SK-N-SH (cell line): ENCODE measurements around the gene ITK. TPM values are rescaled to one million over a fixed set of nuclear protein-coding genes. Genes with fewer than 3 reads are reported as not detected.

Experiments used
- CTCF ChIA-PET: fragments of 300-600, 350-600 bp; formaldehyde crosslinking; extraction: SDS; loops from one replicate; lab custom pipeline; 2021; lab: Yijun Ruan, JAX
- POLR2A ChIA-PET: fragments of 350-600 bp; sonication (Branson Sonifier 250); formaldehyde crosslinking; extraction: SDS; loops from one replicate; lab custom pipeline; 2020; ENCODE audit warnings: antibody characterized with exemption, inconsistent platforms; lab: Yijun Ruan, JAX
- DNase-seq: peaks from one replicate; pipeline ENCODE4 v3.0.0; 2012
- H2AFZ ChIP-seq: fragments of 200-600 bp; sonication (generic); 2 replicates; pipeline ENCODE4 v1.8.1; 2016; ENCODE audit warnings: antibody characterized with exemption, mild to moderate bottlenecking, low read depth
- H3F3A ChIP-seq: fragments of 200-600 bp; sonication (generic); replicated peaks from 2 replicates; pipeline ENCODE3; 2016; ENCODE audit warnings: antibody characterized with exemption, mild to moderate bottlenecking; ENCODE audit not compliant: insufficient read depth
- H3K27ac ChIP-seq, 2 experiments: fragments of 200-500 bp in 1 of 2; fragments of 200-600 bp in 1 of 2; sonication (Bioruptor generic) in 1 of 2; sonication (generic), shearing (Covaris generic) in 1 of 2; 2 replicates each; pipeline versions ENCODE4 v1.5.1 to v1.6.1; 2014 to 2016; ENCODE audit warnings: low read depth in 2 of 2, inconsistent platforms in 1 of 2, low read length in 1 of 2, mild to moderate bottlenecking in 1 of 2, mixed read lengths in 1 of 2
- H3K27me3 ChIP-seq: fragments of 200-600 bp; sonication (generic), shearing (Covaris generic); 2 replicates; pipeline ENCODE4 v1.6.1; 2016; ENCODE audit warnings: mixed run types; ENCODE audit not compliant: insufficient read depth
- H3K36me3 ChIP-seq, 2 experiments: fragments of 200-500 bp in 1 of 2; fragments of 200-600 bp in 1 of 2; sonication (Bioruptor generic) in 1 of 2; sonication (generic) in 1 of 2; replicated peaks in 1 of 2; 2 replicates each; pipeline versions ENCODE3 to v1.5.1; 2014 to 2016; ENCODE audit warnings: low read length in 1 of 2, mild to moderate bottlenecking in 1 of 2; ENCODE audit not compliant: insufficient read depth in 2 of 2, control insufficient read depth in 1 of 2
- H3K4me1 ChIP-seq, 2 experiments: fragments of 200-500 bp in 1 of 2; fragments of 200-600 bp in 1 of 2; sonication (Bioruptor generic) in 1 of 2; sonication (generic), shearing (Covaris generic) in 1 of 2; 2 replicates each; pipeline versions ENCODE4 v1.5.1 to v1.6.1; 2014 to 2016; ENCODE audit warnings: low read depth in 1 of 2, low read length in 1 of 2, mixed run types in 1 of 2; ENCODE audit not compliant: insufficient read depth in 2 of 2, control insufficient read depth in 1 of 2
- H3K4me2 ChIP-seq: fragments of 200-600 bp; sonication (generic), shearing (Covaris generic); 2 replicates; pipeline ENCODE4 v1.6.1; 2017; ENCODE audit warnings: mixed run types
- H3K4me3 ChIP-seq, 2 experiments: fragments of 200-500 bp in 1 of 2; fragments of 200-600 bp in 1 of 2; sonication (Bioruptor generic) in 1 of 2; sonication (generic), shearing (Covaris generic) in 1 of 2; 2 replicates each; pipeline versions ENCODE4 v1.5.1 to v1.8.1; 2014 to 2016; ENCODE audit warnings: low read depth in 2 of 2, inconsistent platforms in 1 of 2, low read length in 1 of 2, mild to moderate bottlenecking in 1 of 2, mixed read lengths in 1 of 2, moderate library complexity in 1 of 2
- H3K79me2 ChIP-seq: fragments of 200-600 bp; sonication (generic); 2 replicates; pipeline ENCODE4 v1.8.1; 2017; ENCODE audit warnings: mild to moderate bottlenecking; ENCODE audit not compliant: insufficient read depth
- H3K9ac ChIP-seq: fragments of 200-600 bp; sonication (generic); 2 replicates; pipeline ENCODE4 v1.6.1; 2017; ENCODE audit warnings: mixed run types
- H3K9me2 ChIP-seq: fragments of 200-600 bp; sonication (generic); 2 replicates; pipeline ENCODE4 v1.6.1; 2017; ENCODE audit warnings: mixed run types
- H3K9me3 ChIP-seq: fragments of 200-600 bp; sonication (generic); 2 replicates; pipeline ENCODE4 v1.6.1; 2017; ENCODE audit warnings: mixed run types, mild to moderate bottlenecking, moderate library complexity
- H4K20me1 ChIP-seq: fragments of 200-600 bp; sonication (generic); 2 replicates; pipeline ENCODE4 v1.6.1; 2017; ENCODE audit warnings: mild to moderate bottlenecking, mixed run types; ENCODE audit not compliant: insufficient read depth
- CHD2 ChIP-seq: fragments of 150-350 bp; IDR thresholded peaks from 2 replicates; pipeline ENCODE4 v1.6.1; 2018; ENCODE audit warnings: low read length; ENCODE audit not compliant: partially characterized antibody
- EP300 ChIP-seq, 2 experiments: IDR thresholded peaks; 2 replicates each; pipeline versions ENCODE4 v1.4.0 to v1.6.1; 2012; ENCODE audit warnings: borderline replicate concordance in 1 of 2, low read depth in 1 of 2, low read length in 1 of 2
- EZH2phosphoT487 ChIP-seq: fragments of 200-600 bp; sonication (generic); IDR thresholded peaks from 2 replicates; pipeline ENCODE4 v1.6.1; 2017; ENCODE audit warnings: low read depth, mixed run types, mild to moderate bottlenecking, antibody characterized with exemption, moderate library complexity, borderline replicate concordance
- FOXM1 ChIP-seq: IDR thresholded peaks from 2 replicates; pipeline ENCODE4 v1.4.0; 2012; ENCODE audit warnings: low read depth, mild to moderate bottlenecking
- GABPA ChIP-seq: IDR thresholded peaks from 2 replicates; pipeline ENCODE4 v1.4.0; 2012; ENCODE audit warnings: low read depth, mild to moderate bottlenecking
- GATA2 ChIP-seq: sonication (generic); formaldehyde crosslinking; IDR thresholded peaks from 2 replicates; pipeline ENCODE4 v1.5.0; 2020; ENCODE audit warnings: mild to moderate bottlenecking, missing genetic modification reagents
- JUND ChIP-seq: IDR thresholded peaks from 2 replicates; pipeline ENCODE4 v1.4.0; 2012
- MXI1 ChIP-seq: IDR thresholded peaks from 2 replicates; pipeline ENCODE4 v1.6.1; 2012; ENCODE audit warnings: mild to moderate bottlenecking, low read depth, low read length, improper control_type of control experiment
- NRF1 ChIP-seq: IDR thresholded peaks from 2 replicates; pipeline ENCODE4 v1.6.1; 2012; ENCODE audit warnings: low read depth, mild to moderate bottlenecking, low read length
- PBX3 ChIP-seq: IDR thresholded peaks from 2 replicates; pipeline ENCODE4; 2012
- RAD21 ChIP-seq: IDR thresholded peaks from 2 replicates; pipeline ENCODE4 v1.6.1; 2012; ENCODE audit warnings: mild to moderate bottlenecking, low read length
- RFX5 ChIP-seq: IDR thresholded peaks from 2 replicates; pipeline ENCODE4 v1.6.1; 2012; ENCODE audit warnings: mild to moderate bottlenecking, improper control_type of control experiment, low read length
- RXRA ChIP-seq: IDR thresholded peaks from 2 replicates; pipeline ENCODE4 v1.4.0; 2012; ENCODE audit warnings: low read depth, mild to moderate bottlenecking, borderline replicate concordance
- SIN3A ChIP-seq: IDR thresholded peaks from 2 replicates; pipeline ENCODE4 v1.6.1; 2012; ENCODE audit warnings: low read depth, mild to moderate bottlenecking, low read length, moderate library complexity, borderline replicate concordance
- TAF1 ChIP-seq: IDR thresholded peaks from 2 replicates; pipeline ENCODE4 v1.6.1; 2012; ENCODE audit warnings: low read depth, mild to moderate bottlenecking, low read length, moderate library complexity, borderline replicate concordance
- WGBS: methylation state at CpG from one replicate; pipeline ENCODE4 v1.1.6; 2017; ENCODE audit warnings: low lambda C conversion rate; 5-methylcytosine and 5-hydroxymethylcytosine counted together
- polyA plus RNA-seq, 3 experiments: library from polyadenylated mRNA; depleted of rRNA; stranded (reverse); fragments of >200 nt; gene quantifications; 2 replicates each; pipeline ENCODE4 v1.2.3, GENCODE V29; 2012
- TF ChIP-seq, protein P1 (sequence below): fragments of 150-350 bp; IDR thresholded peaks from 2 replicates; pipeline ENCODE4 v1.6.1; 2016; ENCODE audit warnings: mild to moderate bottlenecking, low read depth, low read length
- TF ChIP-seq, protein P2 (sequence below): IDR thresholded peaks from 2 replicates; pipeline ENCODE4 v1.4.0; 2012; ENCODE audit warnings: low read depth
- TF ChIP-seq, protein P3 (sequence below): IDR thresholded peaks from 2 replicates; pipeline ENCODE4 v1.4.0; 2012; ENCODE audit warnings: low read depth, borderline replicate concordance
- TF ChIP-seq, protein P4 (sequence below): IDR thresholded peaks from 2 replicates; pipeline ENCODE4 v1.6.1; 2012; ENCODE audit warnings: mild to moderate bottlenecking, low read depth, low read length, moderate library complexity

Gene ITK
- polyA plus RNA-seq, 1 of the 3 experiments (the other 2 are of a cell fraction), result not detected

DNA sequence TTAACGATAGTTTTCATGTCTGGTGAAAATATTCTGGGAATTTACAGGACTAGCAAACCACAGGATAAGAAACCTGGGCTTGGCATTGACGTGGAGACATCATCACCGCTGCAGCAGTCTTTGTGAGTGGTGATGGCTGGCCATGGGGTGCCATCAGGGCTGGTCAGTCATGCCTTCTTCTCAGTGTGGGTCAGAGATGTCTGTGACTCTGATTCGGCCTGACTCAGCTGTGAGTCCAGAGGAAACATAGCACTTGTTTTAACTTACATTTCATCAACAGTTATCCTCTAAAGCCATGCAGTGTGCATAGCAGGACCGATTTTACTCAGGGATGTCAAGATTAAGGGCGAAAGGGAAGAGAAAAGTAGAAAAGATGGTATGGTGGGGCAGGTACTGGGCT, 52.1 kb downstream of the ITK start (continued):
- TF ChIP-seq RFX5, result no peak
- TF ChIP-seq PBX3, result no peak
- no peak for TF ChIP-seq GABPA
- TF ChIP-seq, all 33 proteins: peak for 0

- no peaks in the 10 kb centered on the region for H3K79me2 ChIP-seq
- H3K4me3 ChIP-seq, result no peak overlapping the region
- no peaks in the 10 kb centered on the region for H3K9me3 ChIP-seq
- no peak overlapping the region for H3K27ac ChIP-seq
- no peak overlapping the region for H2AFZ ChIP-seq
- ChIA-PET CTCF (no interaction called here), POLR2A (interaction anchor here (0.6 kb wide), 1 partner anchor 32 kb away, joined by 5 read pairs; no protein-coding TSS in a partner anchor)
- no peaks in the 10 kb centered on the region for H3K9me2 ChIP-seq
- H3K4me2 ChIP-seq, result no peak overlapping the region
- no peaks in the 10 kb centered on the region for H4K20me1 ChIP-seq
- H3K36me3 ChIP-seq, result no peaks in the 10 kb centered on the region
- 81% methylated on average over 3 of the region's 3 CpGs for WGBS
- no peak for TF ChIP-seq EP300 (IDR thresholded peaks at IDR 0.05; ENCODE audit: borderline replicate concordance in 1 of 2, low read depth in 1 of 2, low read length in 1 of 2)
- TF ChIP-seq GATA2, result no peak
- no peak for TF ChIP-seq RFX5
- TF ChIP-seq, protein P1, sequence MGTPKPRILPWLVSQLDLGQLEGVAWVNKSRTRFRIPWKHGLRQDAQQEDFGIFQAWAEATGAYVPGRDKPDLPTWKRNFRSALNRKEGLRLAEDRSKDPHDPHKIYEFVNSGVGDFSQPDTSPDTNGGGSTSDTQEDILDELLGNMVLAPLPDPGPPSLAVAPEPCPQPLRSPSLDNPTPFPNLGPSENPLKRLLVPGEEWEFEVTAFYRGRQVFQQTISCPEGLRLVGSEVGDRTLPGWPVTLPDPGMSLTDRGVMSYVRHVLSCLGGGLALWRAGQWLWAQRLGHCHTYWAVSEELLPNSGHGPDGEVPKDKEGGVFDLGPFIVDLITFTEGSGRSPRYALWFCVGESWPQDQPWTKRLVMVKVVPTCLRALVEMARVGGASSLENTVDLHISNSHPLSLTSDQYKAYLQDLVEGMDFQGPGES, result no peak
- H3K9ac ChIP-seq, result no peak overlapping the region
- H3K4me1 ChIP-seq, result no peaks in the 10 kb centered on the region
- no peak for DNase-seq
- H3F3A ChIP-seq, result no peaks in the 10 kb centered on the region
- no peaks in the 10 kb centered on the region; the same call in 1 of the 2 replicates for H3K27me3 ChIP-seq
These were observed 52.9 kb downstream of the ITK start for GRCh38 chr5:157233515-157233914.

GRCh38 chr5:157236423-157236822, 55.8 kb downstream of the ITK start:
- no peaks in the 10 kb centered on the region for H3K9me2 ChIP-seq
- no peaks in the 10 kb centered on the region; the same call in 1 of the 2 replicates for H3K27me3 ChIP-seq
- DNase-seq, result no peak
- no peaks in the 10 kb centered on the region for H4K20me1 ChIP-seq
- WGBS, result 60% methylated on average over 3 of the region's 3 CpGs
- no peaks in the 10 kb centered on the region for H3K4me1 ChIP-seq
- no peaks in the 10 kb centered on the region for H3K9me3 ChIP-seq
- no peaks in the 10 kb centered on the region for H3K79me2 ChIP-seq
- H3K27ac ChIP-seq, result no peak overlapping the region
- no peak overlapping the region for H3K4me3 ChIP-seq
- H3K4me2 ChIP-seq, result no peak overlapping the region
- no peaks in the 10 kb centered on the region for H3K36me3 ChIP-seq
- H2AFZ ChIP-seq, result no peak overlapping the region
- ChIA-PET POLR2A (no interaction called here), CTCF (no interaction called here)
- no peaks in the 10 kb centered on the region for H3F3A ChIP-seq
- H3K9ac ChIP-seq, result no peak overlapping the region
- TF ChIP-seq, protein P2, sequence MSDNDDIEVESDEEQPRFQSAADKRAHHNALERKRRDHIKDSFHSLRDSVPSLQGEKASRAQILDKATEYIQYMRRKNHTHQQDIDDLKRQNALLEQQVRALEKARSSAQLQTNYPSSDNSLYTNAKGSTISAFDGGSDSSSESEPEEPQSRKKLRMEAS, result no peak
- no peak for TF ChIP-seq CHD2
- TF ChIP-seq, protein P3, sequence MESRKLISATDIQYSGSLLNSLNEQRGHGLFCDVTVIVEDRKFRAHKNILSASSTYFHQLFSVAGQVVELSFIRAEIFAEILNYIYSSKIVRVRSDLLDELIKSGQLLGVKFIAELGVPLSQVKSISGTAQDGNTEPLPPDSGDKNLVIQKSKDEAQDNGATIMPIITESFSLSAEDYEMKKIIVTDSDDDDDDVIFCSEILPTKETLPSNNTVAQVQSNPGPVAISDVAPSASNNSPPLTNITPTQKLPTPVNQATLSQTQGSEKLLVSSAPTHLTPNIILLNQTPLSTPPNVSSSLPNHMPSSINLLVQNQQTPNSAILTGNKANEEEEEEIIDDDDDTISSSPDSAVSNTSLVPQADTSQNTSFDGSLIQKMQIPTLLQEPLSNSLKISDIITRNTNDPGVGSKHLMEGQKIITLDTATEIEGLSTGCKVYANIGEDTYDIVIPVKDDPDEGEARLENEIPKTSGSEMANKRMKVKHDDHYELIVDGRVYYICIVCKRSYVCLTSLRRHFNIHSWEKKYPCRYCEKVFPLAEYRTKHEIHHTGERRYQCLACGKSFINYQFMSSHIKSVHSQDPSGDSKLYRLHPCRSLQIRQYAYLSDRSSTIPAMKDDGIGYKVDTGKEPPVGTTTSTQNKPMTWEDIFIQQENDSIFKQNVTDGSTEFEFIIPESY, result no peak
- TF ChIP-seq SIN3A, result no peak
- TF ChIP-seq NRF1, result no peak
- no peak for TF ChIP-seq JUND
- no peak for TF ChIP-seq FOXM1
- TF ChIP-seq, protein P4, sequence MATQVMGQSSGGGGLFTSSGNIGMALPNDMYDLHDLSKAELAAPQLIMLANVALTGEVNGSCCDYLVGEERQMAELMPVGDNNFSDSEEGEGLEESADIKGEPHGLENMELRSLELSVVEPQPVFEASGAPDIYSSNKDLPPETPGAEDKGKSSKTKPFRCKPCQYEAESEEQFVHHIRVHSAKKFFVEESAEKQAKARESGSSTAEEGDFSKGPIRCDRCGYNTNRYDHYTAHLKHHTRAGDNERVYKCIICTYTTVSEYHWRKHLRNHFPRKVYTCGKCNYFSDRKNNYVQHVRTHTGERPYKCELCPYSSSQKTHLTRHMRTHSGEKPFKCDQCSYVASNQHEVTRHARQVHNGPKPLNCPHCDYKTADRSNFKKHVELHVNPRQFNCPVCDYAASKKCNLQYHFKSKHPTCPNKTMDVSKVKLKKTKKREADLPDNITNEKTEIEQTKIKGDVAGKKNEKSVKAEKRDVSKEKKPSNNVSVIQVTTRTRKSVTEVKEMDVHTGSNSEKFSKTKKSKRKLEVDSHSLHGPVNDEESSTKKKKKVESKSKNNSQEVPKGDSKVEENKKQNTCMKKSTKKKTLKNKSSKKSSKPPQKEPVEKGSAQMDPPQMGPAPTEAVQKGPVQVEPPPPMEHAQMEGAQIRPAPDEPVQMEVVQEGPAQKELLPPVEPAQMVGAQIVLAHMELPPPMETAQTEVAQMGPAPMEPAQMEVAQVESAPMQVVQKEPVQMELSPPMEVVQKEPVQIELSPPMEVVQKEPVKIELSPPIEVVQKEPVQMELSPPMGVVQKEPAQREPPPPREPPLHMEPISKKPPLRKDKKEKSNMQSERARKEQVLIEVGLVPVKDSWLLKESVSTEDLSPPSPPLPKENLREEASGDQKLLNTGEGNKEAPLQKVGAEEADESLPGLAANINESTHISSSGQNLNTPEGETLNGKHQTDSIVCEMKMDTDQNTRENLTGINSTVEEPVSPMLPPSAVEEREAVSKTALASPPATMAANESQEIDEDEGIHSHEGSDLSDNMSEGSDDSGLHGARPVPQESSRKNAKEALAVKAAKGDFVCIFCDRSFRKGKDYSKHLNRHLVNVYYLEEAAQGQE, result no peak
- TF ChIP-seq RAD21, result no peak
- no peak for TF ChIP-seq MXI1
- no peak for TF ChIP-seq EZH2phosphoT487
- TF ChIP-seq RXRA, result no peak
- no peak for TF ChIP-seq TAF1
- no peak for TF ChIP-seq GABPA
